ENCODE results near the gene ASTN2. TPM values are rescaled to one million over a fixed set of nuclear protein-coding genes. Genes with fewer than 3 reads are reported as not detected.

ASTN2 gene
- total RNA-seq, 1 experiment from 2014 or later: 4.8 TPM

- no peaks in the 10 kb centered on the region for H3K9me2 ChIP-seq (ENCODE audit: insufficient read depth)
- TF ChIP-seq MAX (IDR thresholded peaks at IDR 0.05) (no peak), FOSL1 (IDR thresholded peaks at IDR 0.05; ENCODE audit: low read depth) (no peak), ZFX (IDR thresholded peaks at IDR 0.05) (no peak), ELF1 (IDR thresholded peaks at IDR 0.05; ENCODE audit: borderline replicate concordance, low read depth) (no peak), TCF7L2 (IDR thresholded peaks at IDR 0.05; ENCODE audit: borderline replicate concordance, extremely low read depth, insufficient read depth, insufficient read length) (no peak), EZH2 (IDR thresholded peaks at IDR 0.05) (no peak), ZNF274 (IDR thresholded peaks at IDR 0.05; ENCODE audit: low read depth, low read length) (no peak), EGR1 (IDR thresholded peaks at IDR 0.05; ENCODE audit: low read depth) (no peak), RAD21 (IDR thresholded peaks at IDR 0.05; ENCODE audit: low read depth) (no peak)
- TF ChIP-seq, protein P1, sequence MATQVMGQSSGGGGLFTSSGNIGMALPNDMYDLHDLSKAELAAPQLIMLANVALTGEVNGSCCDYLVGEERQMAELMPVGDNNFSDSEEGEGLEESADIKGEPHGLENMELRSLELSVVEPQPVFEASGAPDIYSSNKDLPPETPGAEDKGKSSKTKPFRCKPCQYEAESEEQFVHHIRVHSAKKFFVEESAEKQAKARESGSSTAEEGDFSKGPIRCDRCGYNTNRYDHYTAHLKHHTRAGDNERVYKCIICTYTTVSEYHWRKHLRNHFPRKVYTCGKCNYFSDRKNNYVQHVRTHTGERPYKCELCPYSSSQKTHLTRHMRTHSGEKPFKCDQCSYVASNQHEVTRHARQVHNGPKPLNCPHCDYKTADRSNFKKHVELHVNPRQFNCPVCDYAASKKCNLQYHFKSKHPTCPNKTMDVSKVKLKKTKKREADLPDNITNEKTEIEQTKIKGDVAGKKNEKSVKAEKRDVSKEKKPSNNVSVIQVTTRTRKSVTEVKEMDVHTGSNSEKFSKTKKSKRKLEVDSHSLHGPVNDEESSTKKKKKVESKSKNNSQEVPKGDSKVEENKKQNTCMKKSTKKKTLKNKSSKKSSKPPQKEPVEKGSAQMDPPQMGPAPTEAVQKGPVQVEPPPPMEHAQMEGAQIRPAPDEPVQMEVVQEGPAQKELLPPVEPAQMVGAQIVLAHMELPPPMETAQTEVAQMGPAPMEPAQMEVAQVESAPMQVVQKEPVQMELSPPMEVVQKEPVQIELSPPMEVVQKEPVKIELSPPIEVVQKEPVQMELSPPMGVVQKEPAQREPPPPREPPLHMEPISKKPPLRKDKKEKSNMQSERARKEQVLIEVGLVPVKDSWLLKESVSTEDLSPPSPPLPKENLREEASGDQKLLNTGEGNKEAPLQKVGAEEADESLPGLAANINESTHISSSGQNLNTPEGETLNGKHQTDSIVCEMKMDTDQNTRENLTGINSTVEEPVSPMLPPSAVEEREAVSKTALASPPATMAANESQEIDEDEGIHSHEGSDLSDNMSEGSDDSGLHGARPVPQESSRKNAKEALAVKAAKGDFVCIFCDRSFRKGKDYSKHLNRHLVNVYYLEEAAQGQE (IDR thresholded peaks at IDR 0.05; ENCODE audit: low read depth): no peak
- no peaks in the 10 kb centered on the region for H3K4me1 ChIP-seq (ENCODE audit: control insufficient read depth in 1 of 2, insufficient read depth in 2 of 2, low read length in 2 of 2)
- RAD21 ChIA-PET (ENCODE audit: low non-redundant PET in 1 of 2, low total read pairs in 2 of 2, uncharacterized antibody in 2 of 2, unreplicated experiment in 2 of 2): no interaction called here
- no peaks in the 10 kb centered on the region for H3K27me3 ChIP-seq (ENCODE audit: insufficient read depth, low read length)
- no peak for DNase-seq (ENCODE audit: low read depth, low spot score)
- H4K20me1 ChIP-seq (ENCODE audit: insufficient read depth): no peaks in the 10 kb centered on the region
- no peak overlapping the region for H3K9ac ChIP-seq (ENCODE audit: low read length)
- H3K4me2 ChIP-seq (ENCODE audit: low read length): no peak overlapping the region
- no peaks in the 10 kb centered on the region for H3K79me2 ChIP-seq (ENCODE audit: insufficient read depth, low read length)
- H3K36me3 ChIP-seq (ENCODE audit: control insufficient read depth in 1 of 2, insufficient read depth in 2 of 2, low read length in 2 of 2): no peaks in the 10 kb centered on the region
- no TSS peak for BruUV-seq (replicated peaks)
- H3K4me3 ChIP-seq (replicated peaks in 1 of 2; ENCODE audit: low read depth in 1 of 2, low read length in 2 of 2): no peak overlapping the region
- CTCF ChIA-PET: no interaction called here
- POLR2A ChIA-PET: no interaction called here
- no peaks in the 10 kb centered on the region; a peak in 1 of 4 replicates for H3K9me3 ChIP-seq (ENCODE audit: control insufficient read depth in 1 of 2, insufficient read depth in 1 of 2, low read depth in 1 of 2, low read length in 2 of 2)
- no peak overlapping the region for H2AFZ ChIP-seq (ENCODE audit: low read depth, low read length, poor library complexity, severe bottlenecking)
- intact Hi-C loops (cut with micrococcal nuclease): no loop called here
- no peak overlapping the region for H3K27ac ChIP-seq (ENCODE audit: low read depth, low read length)
- no peak for ATAC-seq
These were observed 10.7 kb upstream of the ASTN2 start for GRCh38 chr9:117425566-117425965.
